Nephron (organoid): Measurements from ENCODE around the gene CAPN8.
A peak's percentile ranks its signal among the peaks of the same experiment; 100 is the strongest.

Experiments used
- H3K27ac Mint-ChIP-seq, 3 experiments: 2 replicates each; pipeline ENCODE4 v1.8.0; 2020; ENCODE audit warnings: mixed read lengths in 3 of 3, mild to moderate bottlenecking in 2 of 3, moderate library complexity in 1 of 3
- H3K27me3 Mint-ChIP-seq: 2 replicates; pipeline ENCODE4 v1.8.0; 2021; ENCODE audit warnings: low read depth, mild to moderate bottlenecking, moderate library complexity, mixed read lengths
- H3K36me3 Mint-ChIP-seq: 2 replicates; pipeline ENCODE4 v1.8.0; 2020; ENCODE audit warnings: low read depth, mixed read lengths
- H3K4me1 Mint-ChIP-seq: 2 replicates; pipeline ENCODE4 v1.8.0; 2020; ENCODE audit warnings: mixed read lengths
- H3K4me3 Mint-ChIP-seq, 3 experiments: 2 replicates each; pipeline ENCODE4 v1.8.0; 2020; ENCODE audit warnings: mild to moderate bottlenecking in 3 of 3, mixed read lengths in 3 of 3, moderate library complexity in 2 of 3
- H3K9me3 Mint-ChIP-seq: 2 replicates; pipeline ENCODE4 v1.8.0; 2020; ENCODE audit warnings: mixed read lengths
- TF ChIP-seq, protein P1 (sequence below), 3 experiments: fragments of 200-600 bp; sonication (generic); IDR thresholded peaks; one replicate each; pipeline ENCODE4 v1.5.0; 2021; ENCODE audit warnings: antibody characterized with exemption in 3 of 3; ENCODE audit not compliant: unreplicated experiment in 3 of 3

Gene CAPN8

GRCh38 chr1:223531742-223532341 lies 133.7 kb downstream of the CAPN8 start:
- H3K4me1 Mint-ChIP-seq, result peaks cover 9% of the 10 kb centered on the region

GRCh38 chr1:223525957-223526356 lies 139.5 kb downstream of the CAPN8 start:
- Mint-ChIP-seq H3K27me3 (peaks cover 51% of the 10 kb centered on the region), H3K9me3 (peaks cover 2% of the 10 kb centered on the region), H3K4me3 (no peak overlapping the region), H3K27ac (no peak overlapping the region), H3K36me3 (no peaks in the 10 kb centered on the region), H3K4me1 (no peaks in the 10 kb centered on the region)
- TF ChIP-seq, protein P1, sequence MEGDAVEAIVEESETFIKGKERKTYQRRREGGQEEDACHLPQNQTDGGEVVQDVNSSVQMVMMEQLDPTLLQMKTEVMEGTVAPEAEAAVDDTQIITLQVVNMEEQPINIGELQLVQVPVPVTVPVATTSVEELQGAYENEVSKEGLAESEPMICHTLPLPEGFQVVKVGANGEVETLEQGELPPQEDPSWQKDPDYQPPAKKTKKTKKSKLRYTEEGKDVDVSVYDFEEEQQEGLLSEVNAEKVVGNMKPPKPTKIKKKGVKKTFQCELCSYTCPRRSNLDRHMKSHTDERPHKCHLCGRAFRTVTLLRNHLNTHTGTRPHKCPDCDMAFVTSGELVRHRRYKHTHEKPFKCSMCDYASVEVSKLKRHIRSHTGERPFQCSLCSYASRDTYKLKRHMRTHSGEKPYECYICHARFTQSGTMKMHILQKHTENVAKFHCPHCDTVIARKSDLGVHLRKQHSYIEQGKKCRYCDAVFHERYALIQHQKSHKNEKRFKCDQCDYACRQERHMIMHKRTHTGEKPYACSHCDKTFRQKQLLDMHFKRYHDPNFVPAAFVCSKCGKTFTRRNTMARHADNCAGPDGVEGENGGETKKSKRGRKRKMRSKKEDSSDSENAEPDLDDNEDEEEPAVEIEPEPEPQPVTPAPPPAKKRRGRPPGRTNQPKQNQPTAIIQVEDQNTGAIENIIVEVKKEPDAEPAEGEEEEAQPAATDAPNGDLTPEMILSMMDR (IDR thresholded peaks at IDR 0.05; ENCODE audit: unreplicated experiment in 3 of 3), result no peak

More at GRCh38 chr1:223531742-223532341, 133.7 kb downstream of the CAPN8 start:
- Mint-ChIP-seq H3K9me3 (peaks cover 2% of the 10 kb centered on the region), H3K27me3 (peaks cover 70% of the 10 kb centered on the region), H3K27ac (no peak overlapping the region), H3K4me3 (no peak overlapping the region), H3K36me3 (no peaks in the 10 kb centered on the region)
- TF ChIP-seq, protein P1 (IDR thresholded peaks at IDR 0.05; ENCODE audit: unreplicated experiment in 3 of 3), result peak; percentile 50 to 66 (median 61)

GRCh38 chr1:223525546-223525945 lies 140.0 kb downstream of the CAPN8 start:
- Mint-ChIP-seq H3K36me3 (no peaks in the 10 kb centered on the region), H3K4me1 (no peaks in the 10 kb centered on the region), H3K9me3 (peaks cover 2% of the 10 kb centered on the region), H3K4me3 (no peak overlapping the region), H3K27ac (no peak overlapping the region), H3K27me3 (peaks cover 51% of the 10 kb centered on the region)
- TF ChIP-seq, protein P1 (IDR thresholded peaks at IDR 0.05; ENCODE audit: unreplicated experiment in 3 of 3), result no peak

- Mint-ChIP-seq H3K27ac (no peak overlapping the region), H3K36me3 (no peaks in the 10 kb centered on the region), H3K9me3 (peaks cover 2% of the 10 kb centered on the region), H3K27me3 (peaks cover 46% of the 10 kb centered on the region), H3K4me3 (no peak overlapping the region), H3K4me1 (no peaks in the 10 kb centered on the region)
- TF ChIP-seq, protein P1 (IDR thresholded peaks at IDR 0.05; ENCODE audit: unreplicated experiment in 3 of 3), result no peak
Observed at GRCh38 chr1:223524930-223525451, 140.5 kb downstream of the CAPN8 start.

- no peak overlapping the region for H3K4me3 Mint-ChIP-seq
- no peaks in the 10 kb centered on the region for H3K4me1 Mint-ChIP-seq
- H3K9me3 Mint-ChIP-seq, result peaks cover 5% of the 10 kb centered on the region
- H3K27ac Mint-ChIP-seq, result no peak overlapping the region
- TF ChIP-seq, protein P1 (IDR thresholded peaks at IDR 0.05; ENCODE audit: unreplicated experiment in 3 of 3), result no peak
- H3K36me3 Mint-ChIP-seq, result no peaks in the 10 kb centered on the region
- peaks cover 42% of the 10 kb centered on the region for H3K27me3 Mint-ChIP-seq
Observed at GRCh38 chr1:223521150-223521549, 144.4 kb downstream of the CAPN8 start.

DNA sequence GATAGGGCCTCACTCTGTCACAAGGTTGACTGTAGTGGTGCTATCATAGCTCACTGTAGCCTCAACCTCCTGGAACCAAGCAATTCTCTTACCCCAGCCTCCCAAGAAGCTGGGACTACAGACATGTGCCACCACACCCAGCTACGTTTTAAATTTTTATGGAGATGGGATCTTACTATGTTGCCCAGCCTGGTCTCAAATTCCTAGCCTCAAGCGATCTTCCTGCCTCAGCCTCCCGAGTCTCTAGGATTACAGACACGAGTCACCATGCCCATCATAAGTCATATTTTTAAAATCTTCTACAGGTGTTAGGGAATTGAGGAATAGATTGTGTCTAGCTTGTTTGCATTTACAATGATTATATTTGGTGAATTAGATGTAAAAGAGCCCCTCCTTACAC lies 145.3 kb downstream of the CAPN8 start:
- no peak overlapping the region for H3K27ac Mint-ChIP-seq
- no peaks in the 10 kb centered on the region for H3K4me1 Mint-ChIP-seq
- H3K4me3 Mint-ChIP-seq, result no peak overlapping the region
- peaks cover 46% of the 10 kb centered on the region for H3K27me3 Mint-ChIP-seq
- H3K36me3 Mint-ChIP-seq, result no peaks in the 10 kb centered on the region
- TF ChIP-seq, protein P1 (IDR thresholded peaks at IDR 0.05; ENCODE audit: unreplicated experiment in 3 of 3), result no peak
- peaks cover 5% of the 10 kb centered on the region for H3K9me3 Mint-ChIP-seq
